ENCODE results near the gene ARL14EPL. TPM values are rescaled to one million over a fixed set of nuclear protein-coding genes. Genes with fewer than 3 reads are reported as not detected.

ARL14EPL gene
- under 1 TPM in 1 of 3 donors, not detected in 2; 0.15 TPM for polyA plus RNA-seq (ENCODE audit: insufficient read length in 3 of 3)
- long read RNA-seq, donor 1, result 0 reads
- long read RNA-seq, donor 2, result 0 reads
- long read RNA-seq, donor 3, result 0 reads
- long read RNA-seq, donor 4, result 0 reads
- long read RNA-seq, donor 5, result 0 reads
- long read RNA-seq, donor 6, result 0 reads
- long read RNA-seq, donor 7, result 0 reads
- long read RNA-seq, donor 8, result 0 reads
- long read RNA-seq, donor 9, result 0 reads
- long read RNA-seq, donor 10, result 0 reads
- long read RNA-seq, donor 11, result 0 reads
- long read RNA-seq, donor 12, partial matches to known transcripts, result 1,190 of 1,190 reads
- long read RNA-seq, donor 12, other reads (novel, unspliced or antisense), result 0 of 1,190 reads
- long read RNA-seq, donor 13, result 0 reads
- long read RNA-seq, donor 14, result 0 reads
- long read RNA-seq, donor 15, result 0 reads
- long read RNA-seq, donor 16, result 0 reads

DNA sequence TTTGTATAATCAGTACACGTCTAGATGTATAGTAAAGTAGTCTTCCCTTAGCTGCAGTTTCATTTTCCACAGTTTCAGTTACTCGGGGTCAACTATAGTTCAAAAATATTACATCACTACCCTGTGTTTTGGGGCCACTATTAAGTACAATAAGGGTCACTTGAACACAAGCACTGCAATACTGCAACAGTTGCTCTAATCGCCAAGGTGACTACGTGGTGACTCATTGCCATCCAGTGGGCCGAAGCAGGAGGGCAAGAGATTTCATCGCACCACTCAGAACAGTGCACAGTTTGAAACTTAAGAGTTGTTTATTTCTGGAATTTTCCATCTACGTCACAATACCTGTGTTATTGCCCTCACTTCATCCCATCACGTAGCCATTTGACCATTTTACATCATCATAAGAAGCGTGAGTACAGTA is at the start of gene ARL14EPL:
Gene ARL14EPL (plus strand): TSS at position 379 of the 424 bp plus-strand sequence. CDS start 18,994 bp downstream, outside the sequence.
- peak in 3 of 11 donors; percentile 4 to 13 (median 8) for DNase-seq (ENCODE audit: extremely low read depth in 1 of 11, low read depth in 9 of 11, low spot score in 4 of 11)

DNA sequence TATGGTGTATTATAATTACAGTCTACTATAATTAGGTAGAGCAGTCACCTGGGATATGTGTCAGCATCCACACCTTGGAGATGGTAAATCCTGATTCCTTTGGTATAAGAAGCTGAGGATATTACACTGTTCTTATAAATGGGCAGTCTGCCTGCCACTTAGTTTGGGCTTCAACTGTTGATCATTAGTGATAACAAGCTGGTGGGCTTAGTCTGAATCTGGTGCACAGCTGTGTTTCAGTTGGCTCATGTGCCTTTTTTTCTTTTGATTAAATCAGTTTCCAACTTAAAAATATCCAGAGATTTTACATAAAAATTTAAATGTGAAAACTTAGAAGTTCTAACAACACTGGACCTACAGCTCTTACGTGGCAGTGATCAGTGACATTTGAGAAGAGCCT is 48.8 kb upstream of the ARL14EPL start:
- DNase-seq (ENCODE audit: extremely low read depth in 1 of 11, low read depth in 9 of 11, low spot score in 4 of 11), result no peak

DNA sequence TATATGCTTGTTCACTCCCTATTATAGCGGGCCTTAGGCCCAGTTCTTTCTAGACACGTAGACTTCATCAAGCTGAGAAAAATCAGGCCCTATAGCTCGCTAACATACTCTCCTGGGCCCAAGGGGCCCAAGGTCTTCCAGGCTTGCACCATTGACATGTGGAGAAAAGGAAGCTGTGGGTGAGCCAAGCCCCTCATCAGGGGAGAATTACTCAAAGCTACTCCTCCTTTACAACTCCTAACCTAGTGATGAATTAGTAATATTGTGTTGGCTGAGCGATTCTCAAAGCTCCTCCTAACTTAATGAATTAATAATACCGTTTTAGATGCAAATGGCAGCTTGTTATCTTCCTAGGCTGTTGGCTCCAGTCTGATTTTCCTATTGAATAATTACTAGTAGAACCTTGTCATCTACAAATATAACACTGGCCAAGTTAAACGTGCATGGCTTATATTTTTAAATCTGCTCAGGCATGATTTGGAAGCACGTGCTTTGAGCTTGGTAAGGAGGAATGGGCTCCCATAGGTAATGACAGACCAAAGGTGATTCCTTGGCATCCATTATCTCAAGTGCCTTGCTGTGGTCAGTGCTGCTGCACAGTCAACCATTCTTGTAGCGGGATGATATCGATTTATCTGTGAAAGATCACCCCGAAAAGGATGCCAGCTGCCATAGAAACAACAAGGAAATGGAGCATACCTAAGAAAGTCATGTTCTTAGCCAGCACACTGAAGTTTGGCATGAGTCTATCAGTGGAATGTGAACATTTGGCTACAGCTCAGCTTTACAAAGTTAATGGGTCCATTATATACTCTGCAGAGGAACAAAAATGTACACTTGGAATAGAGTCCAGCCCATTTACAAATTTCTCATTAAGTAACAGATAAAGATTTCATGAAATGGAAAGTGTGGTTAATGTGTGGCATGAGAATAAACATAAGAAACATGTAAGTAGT is 46.2 kb upstream of the ARL14EPL start:
- no peak for DNase-seq (ENCODE audit: extremely low read depth in 1 of 11, low read depth in 9 of 11, low spot score in 4 of 11)

DNA sequence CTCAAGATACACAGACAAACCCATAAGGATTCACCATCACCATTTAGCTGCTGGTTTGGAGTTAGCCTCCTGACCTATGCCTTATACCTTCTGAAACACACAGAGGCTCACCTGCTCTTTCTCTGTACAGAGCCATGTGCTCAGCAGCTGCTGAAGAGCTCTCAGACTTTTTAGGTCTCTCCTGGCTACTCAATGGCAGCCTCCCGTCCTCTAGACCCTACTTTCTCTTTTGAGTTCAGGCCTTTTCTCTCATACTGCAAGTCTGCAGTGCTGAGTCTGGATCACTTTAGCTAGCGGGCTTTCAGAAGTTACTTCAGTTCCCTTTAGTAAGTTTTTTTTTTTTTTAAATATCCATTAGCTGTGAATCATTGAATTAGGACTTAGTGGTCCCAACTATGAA is 44.3 kb upstream of the ARL14EPL start:
- no peak for DNase-seq (ENCODE audit: extremely low read depth in 1 of 11, low read depth in 9 of 11, low spot score in 4 of 11)

DNA sequence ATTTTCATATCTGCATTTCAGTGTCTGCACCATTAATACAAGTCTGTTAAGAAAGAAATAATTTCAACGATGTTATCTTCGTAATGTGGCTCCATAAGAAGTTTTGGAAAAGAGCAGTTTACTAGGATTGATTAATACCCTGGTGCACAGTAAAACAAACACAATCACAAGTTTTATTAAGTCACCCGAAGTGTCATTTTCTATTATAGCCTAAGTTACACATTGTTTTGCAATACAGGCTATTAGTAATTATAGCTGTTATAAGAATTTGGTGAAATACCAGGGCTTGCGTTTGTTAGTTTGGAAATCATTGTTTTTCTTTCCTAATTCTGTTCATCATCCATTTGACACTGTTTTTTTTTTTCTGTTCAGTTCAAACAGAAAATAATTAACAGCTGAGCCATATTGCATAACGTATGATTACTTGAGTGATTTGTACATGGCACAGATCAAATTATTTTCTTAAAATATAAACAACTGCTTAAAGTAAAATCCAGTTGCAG is 39.4 kb upstream of the ARL14EPL start:
- DNase-seq (ENCODE audit: extremely low read depth in 1 of 11, low read depth in 9 of 11, low spot score in 4 of 11), result no peak

DNA sequence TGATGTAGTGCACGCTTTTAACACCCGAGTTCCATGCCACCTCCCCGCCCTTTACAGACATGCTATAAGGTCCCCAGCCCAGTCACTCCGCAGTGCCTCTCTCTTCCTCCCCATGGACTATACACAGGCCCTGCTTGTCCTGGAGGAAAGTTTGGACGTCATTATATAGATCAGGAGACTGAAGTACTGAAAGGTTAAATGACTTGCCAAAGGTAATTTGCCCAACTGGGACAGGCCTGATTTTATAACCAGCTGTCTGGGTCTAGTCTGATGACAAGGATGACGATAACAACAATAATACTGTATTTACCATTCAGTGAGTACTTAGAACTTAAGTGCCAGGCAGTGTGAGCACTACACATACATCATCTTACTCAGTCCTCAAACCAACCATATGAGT is 36.9 kb upstream of the ARL14EPL start:
- DNase-seq (ENCODE audit: extremely low read depth in 1 of 11, low read depth in 9 of 11, low spot score in 4 of 11), result no peak

DNA sequence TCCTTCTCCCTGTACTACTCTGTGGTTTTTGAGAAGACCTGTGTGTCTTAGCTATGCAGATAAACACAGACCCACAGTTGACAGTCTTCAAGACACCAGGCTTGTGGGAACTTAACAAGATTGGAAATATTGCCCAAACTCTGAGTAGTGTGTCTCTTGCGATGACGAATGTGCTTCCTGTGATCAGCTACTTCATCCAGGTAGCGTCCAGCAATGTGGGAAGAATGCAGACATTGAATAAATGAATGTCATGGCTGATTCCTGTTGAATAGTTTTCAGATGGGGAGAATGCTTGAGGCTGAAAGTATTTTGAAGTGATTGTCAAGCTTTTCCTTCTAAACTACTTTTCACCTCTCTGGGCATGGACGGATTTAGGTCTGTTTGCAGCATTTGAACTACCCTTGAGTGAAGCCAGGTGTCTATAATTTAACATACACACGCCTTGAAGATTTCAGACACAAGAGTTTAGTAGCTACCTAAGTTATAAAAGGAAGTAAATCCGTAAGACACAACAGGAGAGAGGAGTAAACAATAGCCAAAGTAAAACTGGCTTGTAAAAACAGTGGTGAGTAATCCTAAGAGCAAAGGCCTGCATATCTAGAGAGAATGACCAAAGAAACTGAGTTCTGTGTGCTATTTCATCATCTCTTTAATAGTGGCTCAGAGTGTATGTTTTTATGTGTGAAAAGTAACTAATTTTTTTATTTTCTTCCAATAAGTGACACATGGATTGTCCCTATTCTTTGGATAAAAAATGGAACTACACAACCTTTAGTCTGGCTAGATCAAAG is 30.0 kb upstream of the ARL14EPL start:
- DNase-seq (ENCODE audit: extremely low read depth in 1 of 11, low read depth in 9 of 11, low spot score in 4 of 11), result no peak

DNA sequence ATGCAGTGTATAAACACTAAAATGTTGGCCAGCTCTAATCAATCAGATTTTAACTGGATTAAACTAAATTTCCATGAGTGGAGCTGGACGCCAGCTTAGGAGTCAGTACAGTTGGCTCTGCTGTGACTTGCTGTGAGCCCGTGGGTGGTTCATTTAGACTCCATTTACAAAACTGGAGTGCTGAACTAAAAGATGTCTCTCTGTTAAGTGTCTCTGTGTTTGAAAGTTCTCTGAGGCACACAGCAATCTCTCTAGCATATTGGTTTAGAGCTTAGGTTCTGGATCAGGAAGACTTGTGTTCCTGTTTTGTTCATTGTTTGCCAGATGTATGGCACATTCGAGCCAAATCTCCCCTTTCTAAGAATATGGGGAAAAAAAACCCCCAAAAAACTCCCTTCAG is 28.0 kb upstream of the ARL14EPL start:
- no peak for DNase-seq (ENCODE audit: extremely low read depth in 1 of 11, low read depth in 9 of 11, low spot score in 4 of 11)

DNA sequence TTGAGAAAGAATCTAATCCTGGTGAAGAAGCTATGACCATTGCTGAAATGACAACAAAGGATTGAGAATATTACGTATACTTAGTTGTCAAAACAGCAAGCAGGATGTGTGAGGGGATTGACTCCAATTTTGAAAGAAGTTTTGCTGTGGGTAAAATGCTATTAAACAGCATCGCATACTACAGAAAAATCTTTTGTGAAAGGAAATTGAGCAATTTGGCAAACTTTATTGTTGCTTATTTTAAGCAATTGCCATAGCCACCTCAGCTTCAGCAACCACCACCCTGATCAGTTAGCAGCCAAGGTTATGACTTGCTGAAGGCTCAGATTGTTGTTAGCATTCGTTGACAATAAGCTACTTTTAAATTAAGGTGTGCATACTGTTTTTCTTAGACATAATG is 22.5 kb upstream of the ARL14EPL start:
- DNase-seq (ENCODE audit: extremely low read depth in 1 of 11, low read depth in 9 of 11, low spot score in 4 of 11), result no peak

DNA sequence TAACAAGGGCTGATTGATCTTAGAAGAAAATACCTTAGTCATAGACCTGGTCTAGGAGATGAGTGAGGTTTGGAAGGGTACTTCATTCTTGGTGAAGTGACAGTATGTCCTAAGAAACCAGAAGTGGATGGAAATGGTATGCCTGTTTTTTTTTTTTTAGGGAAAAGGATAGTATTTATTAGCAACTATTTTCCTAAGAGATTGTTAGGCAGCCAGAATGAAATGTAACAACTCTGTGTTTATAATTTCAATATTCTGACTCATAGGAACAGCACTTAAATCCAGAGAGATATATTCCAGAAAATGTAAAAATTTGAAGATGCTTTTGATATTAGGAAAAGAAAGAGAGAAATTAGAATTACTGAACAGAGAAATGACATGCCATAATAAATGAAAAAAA is 21.2 kb upstream of the ARL14EPL start:
- DNase-seq (ENCODE audit: extremely low read depth in 1 of 11, low read depth in 9 of 11, low spot score in 4 of 11), result no peak

DNA sequence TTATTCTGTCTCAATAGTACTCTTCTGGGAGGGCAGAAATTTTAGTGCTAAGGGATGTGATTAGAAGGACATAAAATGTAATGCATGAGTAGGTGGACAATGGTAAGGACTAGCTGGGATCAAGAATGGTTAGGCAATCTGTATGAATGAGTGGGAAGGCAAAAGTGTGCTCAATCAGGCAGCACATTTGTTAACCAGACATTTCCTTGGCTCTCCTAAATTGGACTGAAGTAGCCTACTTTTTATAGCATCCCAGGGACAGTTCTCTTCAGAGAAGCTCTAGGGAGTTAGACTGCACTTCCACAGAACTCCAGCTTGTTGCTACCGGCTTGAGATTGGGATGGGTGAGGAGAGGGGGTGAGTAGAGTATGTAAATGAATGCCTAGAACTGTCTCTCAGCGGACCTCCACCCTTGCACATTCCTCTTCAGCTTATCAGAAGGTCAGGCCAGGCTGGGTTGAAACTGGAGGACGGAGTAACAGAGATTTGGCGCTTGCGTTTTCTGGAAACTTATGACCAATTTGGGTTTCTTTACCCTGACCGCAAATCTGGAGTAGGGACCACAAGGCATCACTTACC is 19.0 kb upstream of the ARL14EPL start:
- DNase-seq (ENCODE audit: extremely low read depth in 1 of 11, low read depth in 9 of 11, low spot score in 4 of 11), result no peak

DNA sequence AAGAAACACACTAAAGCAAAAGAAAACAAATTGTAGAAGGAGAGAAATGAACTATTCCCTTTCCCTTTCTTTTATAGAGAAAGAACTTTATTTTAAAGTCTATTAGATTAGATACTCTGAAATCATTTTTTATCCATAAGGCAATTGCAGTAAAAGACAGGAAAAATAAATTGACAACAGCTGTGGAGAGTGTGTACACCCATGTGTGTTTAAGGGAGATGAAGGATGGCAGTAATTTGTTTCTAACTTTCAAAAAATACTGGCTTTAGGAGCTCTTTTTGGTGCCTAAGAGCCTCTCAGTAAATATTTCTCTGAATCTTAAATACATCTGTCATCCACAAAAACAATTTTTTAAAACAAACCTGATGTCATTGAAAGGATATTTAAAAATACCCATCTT is 18.3 kb upstream of the ARL14EPL start:
- no peak for DNase-seq (ENCODE audit: extremely low read depth in 1 of 11, low read depth in 9 of 11, low spot score in 4 of 11)

DNA sequence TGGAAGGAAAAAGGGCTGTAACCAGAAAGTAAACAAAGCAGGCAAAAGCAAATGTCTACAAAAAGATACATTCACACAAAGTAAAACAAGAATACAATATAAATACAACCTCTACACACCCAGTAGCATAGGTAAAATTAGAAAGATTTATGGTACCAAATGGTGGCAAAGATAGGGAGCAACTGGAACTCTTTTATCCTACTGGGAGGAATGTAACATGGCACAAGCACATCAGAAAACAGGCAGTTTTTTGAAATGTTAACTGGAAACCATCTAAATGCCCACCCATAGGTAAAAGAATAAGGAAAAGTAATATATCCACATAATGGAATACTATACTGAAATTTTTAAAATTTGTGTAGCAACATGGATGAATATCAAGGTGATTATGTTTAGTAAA is 8.7 kb upstream of the ARL14EPL start:
- no peak for DNase-seq (ENCODE audit: extremely low read depth in 1 of 11, low read depth in 9 of 11, low spot score in 4 of 11)

DNA sequence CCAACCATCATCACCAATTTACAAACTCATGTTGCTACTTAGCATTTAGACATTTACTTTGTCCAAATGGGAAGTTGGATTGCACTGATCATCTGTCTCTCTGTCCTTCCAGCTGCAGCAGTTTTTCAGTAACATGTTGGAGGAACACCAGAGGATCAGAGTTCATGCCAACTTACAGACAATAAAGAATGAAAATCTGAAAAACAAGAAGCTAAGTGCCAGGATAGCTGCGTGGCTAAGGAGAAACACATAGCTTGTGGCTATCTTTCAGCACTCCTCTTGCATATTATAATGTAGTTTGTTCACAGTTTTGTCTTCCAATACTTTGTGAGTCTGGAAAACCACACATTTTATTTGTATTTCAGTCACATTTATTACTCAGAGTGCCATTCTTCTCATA is 6.4 kb upstream of the ARL14EPL start:
- no peak for DNase-seq (ENCODE audit: extremely low read depth in 1 of 11, low read depth in 9 of 11, low spot score in 4 of 11)

DNA sequence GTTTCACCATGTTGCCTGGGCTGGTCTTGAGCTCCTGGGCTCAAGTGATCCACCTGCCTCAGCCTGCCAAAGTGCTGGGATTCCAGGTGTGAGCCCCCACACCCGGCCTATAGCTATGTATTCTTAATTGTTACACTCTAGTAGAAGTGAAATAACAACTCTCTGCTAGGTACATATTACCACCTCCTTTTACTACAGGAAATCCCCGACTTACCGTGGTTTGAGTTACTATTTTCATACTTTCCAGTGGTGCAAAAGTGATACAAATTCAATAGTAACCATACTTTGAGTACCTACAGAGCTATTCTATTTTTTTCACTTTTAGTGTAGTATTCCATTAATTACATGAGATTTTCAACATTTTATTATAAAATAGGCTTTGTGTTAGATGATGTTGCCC is 719 bp downstream of the ARL14EPL start:
- no peak for DNase-seq (ENCODE audit: extremely low read depth in 1 of 11, low read depth in 9 of 11, low spot score in 4 of 11)

DNA sequence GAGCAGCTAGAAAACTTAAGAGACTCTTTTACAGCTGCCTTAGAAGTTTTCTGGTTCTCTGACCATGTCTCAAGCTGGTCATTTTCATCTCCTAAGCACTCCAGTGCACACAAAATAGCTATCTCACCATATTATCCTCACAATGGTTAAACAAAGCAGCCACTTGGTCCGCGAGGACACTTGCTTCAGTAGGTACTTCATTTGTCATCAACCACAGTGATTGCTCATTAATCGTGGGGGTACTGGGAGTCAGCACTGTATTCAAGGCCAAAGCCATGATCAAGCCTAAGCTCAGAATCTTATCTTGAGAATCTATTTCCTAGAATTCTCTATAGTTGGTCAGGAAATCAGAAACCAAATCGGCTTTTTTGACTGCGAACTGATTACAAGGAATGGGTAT is 2.9 kb downstream of the ARL14EPL start:
- no peak for DNase-seq (ENCODE audit: extremely low read depth in 1 of 11, low read depth in 9 of 11, low spot score in 4 of 11)

DNA sequence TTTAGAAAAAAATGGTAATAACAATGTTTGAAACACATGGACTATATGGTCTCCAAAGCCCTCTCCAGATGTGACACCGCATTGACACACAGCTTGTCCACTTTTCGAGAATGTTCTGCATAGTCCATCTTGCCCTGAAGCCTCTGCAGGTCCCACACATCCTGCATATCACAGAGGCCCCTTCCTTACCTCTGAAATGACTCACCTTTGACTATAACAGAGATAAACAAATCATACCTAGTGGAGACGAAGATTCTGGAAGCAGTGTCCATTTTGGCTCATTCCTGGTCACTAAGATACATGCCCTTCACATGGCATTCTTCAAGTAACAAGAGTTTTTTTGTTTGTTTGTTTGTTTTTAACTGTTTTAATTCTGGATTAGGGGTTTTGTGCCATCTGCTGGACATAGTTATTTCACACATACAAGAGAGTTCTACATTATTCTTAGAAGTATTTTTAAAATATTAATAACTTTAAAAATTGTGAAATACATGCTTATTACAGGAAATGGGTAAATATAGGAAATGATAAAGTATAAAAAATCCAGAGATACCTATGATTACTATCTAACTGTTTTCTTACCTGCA is 5.1 kb downstream of the ARL14EPL start:
- DNase-seq (ENCODE audit: extremely low read depth in 1 of 11, low read depth in 9 of 11, low spot score in 4 of 11), result no peak

DNA sequence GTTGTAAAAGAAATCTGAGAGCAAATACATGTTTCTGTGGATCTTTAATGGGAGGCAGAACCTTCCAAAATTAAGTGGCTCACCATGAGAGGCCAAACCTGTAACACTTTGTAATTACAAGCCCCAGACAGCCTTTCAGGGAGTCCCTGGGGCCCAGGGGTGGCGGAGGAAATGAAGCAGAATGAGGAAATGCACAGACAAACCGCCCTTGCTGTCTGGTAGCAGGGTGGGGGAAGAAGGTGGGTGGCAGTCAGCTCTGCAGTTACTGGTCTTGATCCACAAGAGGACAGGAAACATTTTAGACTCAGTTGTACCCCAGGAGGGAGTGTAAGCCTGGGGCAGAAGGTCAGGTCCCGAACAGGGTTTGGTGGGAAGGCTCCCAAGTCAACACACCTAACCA is 6.5 kb downstream of the ARL14EPL start:
- DNase-seq (ENCODE audit: extremely low read depth in 1 of 11, low read depth in 9 of 11, low spot score in 4 of 11), result no peak
